CD4-positive, alpha-beta memory T cell (primary cell): ENCODE results near the gene MT1A. TPM values are rescaled to one million over a fixed set of nuclear protein-coding genes. Genes with fewer than 3 reads are reported as not detected.
A peak's percentile ranks its signal among the peaks of the same experiment; 100 is the strongest.

ENCODE experiments used
- CTCF ChIA-PET: fragments of 350-600 bp; sonication (Branson Sonifier 250); formaldehyde crosslinking; loops from one replicate; lab custom pipeline; 2021; ENCODE audit warnings: inconsistent platforms; ENCODE audit not compliant: partially characterized antibody; lab: Charles Lee
- POLR2A ChIA-PET: fragments of 350-600 bp; sonication (Branson Sonifier 250); formaldehyde crosslinking; loops from one replicate; lab custom pipeline; 2021; ENCODE audit not compliant: partially characterized antibody; lab: Charles Lee
- DNase-seq, 5 donors: peaks; one replicate each; pipeline versions ENCODE4 v3.0.0 to v3.0.0-alpha.2; 2020 to 2022; ENCODE audit warnings: mixed read lengths in 1 of 5
- H3K27ac ChIP-seq: one replicate; pipeline ENCODE4 v1.7.0; 2013; ENCODE audit warnings: low read depth, low read length
- H3K27me3 ChIP-seq: 2 replicates; pipeline ENCODE4 v1.7.0; 2013; ENCODE audit warnings: mild to moderate bottlenecking, low read length, moderate library complexity; ENCODE audit not compliant: insufficient read depth
- H3K36me3 ChIP-seq: 2 replicates; pipeline ENCODE4 v1.7.0; 2013; ENCODE audit warnings: mild to moderate bottlenecking, low read length, moderate library complexity; ENCODE audit not compliant: insufficient read depth
- H3K4me1 ChIP-seq: 2 replicates; pipeline ENCODE4 v1.7.0; 2013; ENCODE audit warnings: mild to moderate bottlenecking, low read length, moderate library complexity; ENCODE audit not compliant: insufficient read depth
- H3K4me3 ChIP-seq, 2 donors: one replicate each; pipeline ENCODE4 v1.7.0; 2013; ENCODE audit warnings: low read length in 2 of 2, mild to moderate bottlenecking in 1 of 2
- H3K9me3 ChIP-seq, 2 donors: one replicate each; pipeline ENCODE4 v1.7.0; 2013; ENCODE audit warnings: low read length in 2 of 2, control low read depth in 1 of 2; ENCODE audit not compliant: control insufficient read depth in 1 of 2
- H3K27ac Mint-ChIP-seq, 7 donors: one replicate each; pipeline ENCODE4 v1.8.0; 2020 to 2021; ENCODE audit warnings: mixed read lengths in 7 of 7, mild to moderate bottlenecking in 6 of 7, inconsistent platforms in 3 of 7, moderate library complexity in 3 of 7
- H3K27me3 Mint-ChIP-seq, 2 donors: one replicate each; pipeline ENCODE4 v1.8.0; 2020 to 2021; ENCODE audit warnings: mixed read lengths in 2 of 2
- H3K36me3 Mint-ChIP-seq, 2 donors: one replicate each; pipeline ENCODE4 v1.8.0; 2020 to 2021; ENCODE audit warnings: mixed read lengths in 2 of 2, inconsistent platforms in 1 of 2, mild to moderate bottlenecking in 1 of 2
- H3K4me1 Mint-ChIP-seq, 4 donors: one replicate each; pipeline ENCODE4 v1.8.0; 2020 to 2021; ENCODE audit warnings: mixed read lengths in 4 of 4, mild to moderate bottlenecking in 1 of 4
- H3K4me3 Mint-ChIP-seq, 8 donors: one replicate each; pipeline ENCODE4 v1.8.0; 2020 to 2021; ENCODE audit warnings: mixed read lengths in 8 of 8, mild to moderate bottlenecking in 7 of 8, moderate library complexity in 6 of 8, inconsistent platforms in 3 of 8
- H3K9me3 Mint-ChIP-seq, 8 donors: one replicate each; pipeline ENCODE4 v1.8.0; 2020 to 2021; ENCODE audit warnings: mixed read lengths in 8 of 8, mild to moderate bottlenecking in 5 of 8, inconsistent platforms in 3 of 8, moderate library complexity in 1 of 8
- intact Hi-C: fragments of 100-400 bp; cut with micrococcal nuclease; formaldehyde crosslinking; loops from one replicate; pipeline ENCODE4 v1.15.1; 2023
- polyA plus RNA-seq, 2 donors: library from polyadenylated mRNA; unstranded; fragments of 300-500 nt; fragmentation: Illumina TruSeq; gene quantifications; one replicate each; pipeline ENCODE4 v1.2.3, GENCODE V29; 2021
- total RNA-seq, 2 experiments: library from RNA; stranded (reverse); gene quantifications; one replicate each; pipeline ENCODE4 v1.2.3, GENCODE V29; 2021

Gene MT1A
- total and polyA plus RNA-seq, 4 experiments from 2014 or later: not detected

GRCh38 chr16:56649820-56650219 lies 11.4 kb downstream of the MT1A start:
- Histone ChIP-seq H3K27me3 (no peaks in the 10 kb centered on the region), H3K4me1 (no peaks in the 10 kb centered on the region), H3K4me3 (no peak overlapping the region), H3K9me3 (no peaks in the 10 kb centered on the region), H3K36me3 (no peaks in the 10 kb centered on the region), H3K27ac (no peak overlapping the region)
- Mint-ChIP-seq H3K9me3 (no peaks in the 10 kb centered on the region), H3K36me3 (no peaks in the 10 kb centered on the region), H3K27ac (no peak overlapping the region), H3K27me3 (peaks cover 9 to 15% of the 10 kb centered on the region in 2 donors), H3K4me1 (peaks cover 0 to 1% (median 0%) of the 10 kb centered on the region in 4 donors), H3K4me3 (no peak overlapping the region)
- DNase-seq: no peak
- intact Hi-C loops: no loop called here
- ChIA-PET POLR2A (no interaction called here), CTCF (interaction anchor here (1.3 kb wide), 1 partner anchor 73 kb away, joined by 5 read pairs; no protein-coding TSS in a partner anchor)

- Mint-ChIP-seq H3K9me3 (no peaks in the 10 kb centered on the region), H3K27ac (no peak within 1 kb of the TSS), H3K4me3 (no peak within 1 kb of the TSS), H3K36me3 (no peaks in the 10 kb centered on the region), H3K27me3 (peaks cover 9 to 15% of the 10 kb centered on the region in 2 donors), H3K4me1 (no peaks in the 10 kb centered on the region)
- DNase-seq: no peak
- POLR2A ChIA-PET: no interaction called here
- Histone ChIP-seq H3K4me3 (no peak within 1 kb of the TSS), H3K4me1 (no peaks in the 10 kb centered on the region), H3K9me3 (no peaks in the 10 kb centered on the region), H3K27ac (no peak within 1 kb of the TSS), H3K36me3 (no peaks in the 10 kb centered on the region), H3K27me3 (no peaks in the 10 kb centered on the region)
- CTCF ChIA-PET: no interaction called here
- intact Hi-C loops: no loop called here
Observed at GRCh38 chr16:56651586-56651985, 13.1 kb downstream of the MT1A start, which contains the start of gene MT1B. TSS of gene MT1B (plus strand) at chr16:56651886. CDS start at chr16:56651954, 68 bp downstream.

- Histone ChIP-seq H3K4me3 (no peak overlapping the region), H3K36me3 (no peaks in the 10 kb centered on the region), H3K27ac (no peak overlapping the region), H3K9me3 (no peaks in the 10 kb centered on the region), H3K27me3 (no peaks in the 10 kb centered on the region), H3K4me1 (no peaks in the 10 kb centered on the region)
- Mint-ChIP-seq H3K36me3 (no peaks in the 10 kb centered on the region), H3K4me3 (no peak overlapping the region), H3K27me3 (peaks cover 9 to 12% of the 10 kb centered on the region in 2 donors), H3K9me3 (no peaks in the 10 kb centered on the region), H3K27ac (no peak overlapping the region), H3K4me1 (peaks cover 2 to 8% (median 3%) of the 10 kb centered on the region in 4 donors)
- ChIA-PET CTCF (interaction anchor here (1.9 kb wide), 1 partner anchor 9 kb away, joined by 4 read pairs; no protein-coding TSS in a partner anchor), POLR2A (no interaction called here)
- no peak for DNase-seq
- intact Hi-C loops: no loop called here
Observed at GRCh38 chr16:56652600-56652999, 14.1 kb downstream of the MT1A start.

GRCh38 chr16:56653218-56653617 lies 14.8 kb downstream of the MT1A start:
- Histone ChIP-seq H3K27me3 (no peaks in the 10 kb centered on the region), H3K4me1 (peaks cover 3% of the 10 kb centered on the region), H3K27ac (no peak overlapping the region), H3K36me3 (no peaks in the 10 kb centered on the region), H3K4me3 (no peak overlapping the region), H3K9me3 (no peaks in the 10 kb centered on the region)
- no peak for DNase-seq
- ChIA-PET POLR2A (no interaction called here), CTCF (interaction anchor here (1.9 kb wide), 1 partner anchor 10 kb away, joined by 4 read pairs; no protein-coding TSS in a partner anchor)
- peaks cover 5 to 13% (median 7%) of the 10 kb centered on the region in 4 donors for H3K4me1 Mint-ChIP-seq
- no peaks in the 10 kb centered on the region for H3K9me3 Mint-ChIP-seq
- H3K4me3 Mint-ChIP-seq: no peak overlapping the region
- intact Hi-C loops: no loop called here
- no peak overlapping the region for H3K27ac Mint-ChIP-seq
- peaks cover 9 to 12% of the 10 kb centered on the region in 2 donors for H3K27me3 Mint-ChIP-seq
- H3K36me3 Mint-ChIP-seq: peaks cover 0 to 3% of the 10 kb centered on the region in 2 donors

GRCh38 chr16:56657555-56658326 lies 19.3 kb downstream of the MT1A start, which contains the start of gene MT1F:
TSS of gene MT1F (plus strand) at chr16:56657959. CDS start at chr16:56658059, 100 bp downstream.
- Mint-ChIP-seq H3K27me3 (peaks cover 2 to 4% of the 10 kb centered on the region in 2 donors), H3K4me1 (peaks cover 16 to 35% (median 24%) of the 10 kb centered on the region in 4 donors), H3K4me3 (peak within 1 kb of the TSS; percentile 90 to 99 (median 96)), H3K36me3 (peaks cover 0 to 3% of the 10 kb centered on the region in 2 donors), H3K27ac (peak within 1 kb of the TSS; percentile 79 to 97 (median 93)), H3K9me3 (no peaks in the 10 kb centered on the region)
- ChIA-PET CTCF (interaction anchor here (1.4 kb wide), 1 partner anchor 44 kb away, joined by 3 read pairs; no protein-coding TSS in a partner anchor), POLR2A (interaction anchor here (0.7 to 1.4 kb wide), 5 partner anchors 15 to 50 kb away, joined by 3 to 8 read pairs (median 4); partner anchors contain the start of genes MT1X and MT2A)
- Histone ChIP-seq H3K9me3 (no peaks in the 10 kb centered on the region), H3K36me3 (no peaks in the 10 kb centered on the region), H3K4me1 (peaks cover 17% of the 10 kb centered on the region), H3K27me3 (no peaks in the 10 kb centered on the region), H3K4me3 (peak within 1 kb of the TSS; percentile 62 to 65), H3K27ac (peak within 1 kb of the TSS; percentile 39)
- peak; percentile 40 to 78 (median 53) for DNase-seq
- intact Hi-C loops: loop anchor here (1.0 to 2.0 kb wide), 2 partner anchors 15 to 49 kb away; partner anchors contain the start of gene MT2A

GRCh38 chr16:56658327-56658875 lies 19.9 kb downstream of the MT1A start:
- POLR2A ChIA-PET: interaction anchor here (0.8 to 1.2 kb wide), 3 partner anchors 15 to 24 kb away, joined by 3 to 8 read pairs (median 4); partner anchors contain the start of gene MT1X
- Histone ChIP-seq H3K4me3 (peak overlapping the region; percentile 62 to 65), H3K36me3 (no peaks in the 10 kb centered on the region), H3K27ac (peak overlapping the region; percentile 39), H3K4me1 (peaks cover 22% of the 10 kb centered on the region), H3K9me3 (no peaks in the 10 kb centered on the region), H3K27me3 (no peaks in the 10 kb centered on the region)
- Mint-ChIP-seq H3K4me1 (peaks cover 19 to 40% (median 27%) of the 10 kb centered on the region in 4 donors), H3K27ac (peak overlapping the region in 6 of 7 donors; percentile 74 to 97 (median 94)), H3K4me3 (peak overlapping the region; percentile 90 to 99 (median 96)), H3K36me3 (peaks cover 0 to 3% of the 10 kb centered on the region in 2 donors), H3K9me3 (no peaks in the 10 kb centered on the region), H3K27me3 (peaks cover under 1 to 2% of the 10 kb centered on the region in 2 donors)
- no peak for DNase-seq
- CTCF ChIA-PET: interaction anchor here (1.4 kb wide), 1 partner anchor 44 kb away, joined by 3 read pairs; no protein-coding TSS in a partner anchor
- intact Hi-C loops: no loop called here
